ENCODE data around the gene SNRPF. TPM values are rescaled to one million over a fixed set of nuclear protein-coding genes. Genes with fewer than 3 reads are reported as not detected.
A peak's percentile ranks its signal among the peaks of the same experiment; 100 is the strongest.
"Not testable (repeated sequence)": the region's sequence is repeated elsewhere in the genome, so short reads cannot be mapped to it uniquely, and the experiment has no call there.

The SNRPF gene
- total RNA-seq = 12.9 and 15.5 TPM in 2 replicates

DNA sequence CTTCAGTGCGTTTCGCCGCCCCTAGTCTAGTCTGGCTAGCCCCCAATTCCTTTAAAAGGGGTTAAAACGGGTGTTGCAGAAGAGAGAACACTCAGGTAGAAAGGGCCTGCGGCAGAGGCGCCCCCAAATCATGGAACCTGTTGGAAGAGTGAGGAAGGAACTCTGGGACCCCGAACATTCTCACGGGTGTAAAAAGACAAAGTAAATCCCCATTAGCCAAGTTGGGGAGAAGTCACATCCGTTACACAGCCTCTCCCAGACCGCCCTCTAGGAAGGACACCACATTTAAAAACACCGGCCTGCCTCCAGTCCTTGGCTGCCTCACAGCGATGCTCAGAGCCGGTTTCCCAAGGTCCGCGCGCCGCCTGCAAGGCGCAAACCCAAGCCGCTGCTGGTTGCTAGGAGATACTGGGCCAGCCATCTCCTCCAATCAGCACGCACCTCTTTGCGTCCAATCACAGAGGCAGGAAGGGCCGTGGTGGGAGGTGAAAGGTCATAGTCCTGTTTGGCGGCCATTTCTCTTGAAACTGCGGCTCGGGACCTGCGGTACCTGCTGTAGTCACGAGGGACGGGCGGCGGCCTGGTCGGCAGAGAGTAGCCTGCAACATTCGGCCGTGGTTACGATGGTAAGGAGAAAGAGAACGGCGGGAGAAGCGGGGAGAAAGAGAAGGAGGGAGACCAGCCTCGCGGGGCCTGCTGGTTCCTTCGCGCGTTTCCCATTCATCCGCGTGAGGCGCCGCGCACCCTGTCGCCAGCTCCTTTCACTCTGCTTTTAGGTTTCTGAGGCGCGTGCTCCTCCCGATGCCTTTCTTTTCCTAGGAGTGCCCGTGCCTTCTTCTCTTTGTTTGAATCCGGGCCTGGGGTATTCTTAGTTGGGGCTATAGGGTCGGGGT is at the start of gene SNRPF:
Gene SNRPF, plus strand, starts transcription at position 502 of the 893 bp plus-strand sequence. Its CDS starts 122 bp downstream, at position 624.
- Histone ChIP-seq H3K4me3 (ENCODE audit: low read depth, low read length) (peak within 1 kb of the TSS; percentile 66), H3K27me3 (ENCODE audit: control insufficient read depth, insufficient read depth, low read length) (no peaks in the 10 kb centered on the region), H3K36me3 (ENCODE audit: control insufficient read depth, insufficient read depth, low read length) (no peaks in the 10 kb centered on the region)
- peak; percentile 95 for DNase-seq (ENCODE audit: low read depth)
- TF ChIP-seq, protein P1, sequence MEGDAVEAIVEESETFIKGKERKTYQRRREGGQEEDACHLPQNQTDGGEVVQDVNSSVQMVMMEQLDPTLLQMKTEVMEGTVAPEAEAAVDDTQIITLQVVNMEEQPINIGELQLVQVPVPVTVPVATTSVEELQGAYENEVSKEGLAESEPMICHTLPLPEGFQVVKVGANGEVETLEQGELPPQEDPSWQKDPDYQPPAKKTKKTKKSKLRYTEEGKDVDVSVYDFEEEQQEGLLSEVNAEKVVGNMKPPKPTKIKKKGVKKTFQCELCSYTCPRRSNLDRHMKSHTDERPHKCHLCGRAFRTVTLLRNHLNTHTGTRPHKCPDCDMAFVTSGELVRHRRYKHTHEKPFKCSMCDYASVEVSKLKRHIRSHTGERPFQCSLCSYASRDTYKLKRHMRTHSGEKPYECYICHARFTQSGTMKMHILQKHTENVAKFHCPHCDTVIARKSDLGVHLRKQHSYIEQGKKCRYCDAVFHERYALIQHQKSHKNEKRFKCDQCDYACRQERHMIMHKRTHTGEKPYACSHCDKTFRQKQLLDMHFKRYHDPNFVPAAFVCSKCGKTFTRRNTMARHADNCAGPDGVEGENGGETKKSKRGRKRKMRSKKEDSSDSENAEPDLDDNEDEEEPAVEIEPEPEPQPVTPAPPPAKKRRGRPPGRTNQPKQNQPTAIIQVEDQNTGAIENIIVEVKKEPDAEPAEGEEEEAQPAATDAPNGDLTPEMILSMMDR (IDR thresholded peaks at IDR 0.05; ENCODE audit: insufficient read depth, low read length, severe bottlenecking) = peak; percentile 29
- peak; percentile 89 for FAIRE-seq

- no peak for DNase-seq (ENCODE audit: low read depth)
- TF ChIP-seq, protein P1 (IDR thresholded peaks at IDR 0.05; ENCODE audit: insufficient read depth, low read length, severe bottlenecking) = no peak
- H3K4me3 ChIP-seq (ENCODE audit: low read depth, low read length) = no peak overlapping the region
- no peaks in the 10 kb centered on the region for H3K36me3 ChIP-seq (ENCODE audit: control insufficient read depth, insufficient read depth, low read length)
- FAIRE-seq = no peak
- no peaks in the 10 kb centered on the region for H3K27me3 ChIP-seq (ENCODE audit: control insufficient read depth, insufficient read depth, low read length)
Measured at GRCh38 chr12:95809000-95809680, 49.6 kb upstream of the SNRPF start.

DNA sequence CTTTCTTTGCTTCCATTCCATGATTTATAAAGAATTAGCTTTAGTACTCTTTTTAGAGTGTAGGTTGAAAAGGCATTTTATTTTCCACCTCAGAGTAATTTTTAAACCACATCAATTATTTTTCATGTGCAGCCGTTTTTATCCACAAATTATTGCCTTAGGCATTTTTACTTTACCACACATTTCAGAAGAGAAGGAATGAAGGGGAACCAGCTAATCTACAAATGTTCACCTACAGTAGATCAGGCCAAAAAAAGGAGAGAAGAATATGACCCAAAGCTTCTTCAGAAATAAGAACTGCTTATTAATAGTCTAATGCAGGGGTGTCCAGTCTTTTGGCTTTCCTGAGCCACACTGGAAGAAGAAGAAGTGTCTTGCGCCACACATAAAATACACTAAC is 48.3 kb upstream of the SNRPF start:
- TF ChIP-seq, protein P1 (IDR thresholded peaks at IDR 0.05; ENCODE audit: insufficient read depth, low read length, severe bottlenecking) = no peak
- Histone ChIP-seq H3K27me3 (ENCODE audit: control insufficient read depth, insufficient read depth, low read length) (no peaks in the 10 kb centered on the region), H3K4me3 (ENCODE audit: low read depth, low read length) (no peak overlapping the region), H3K36me3 (ENCODE audit: control insufficient read depth, insufficient read depth, low read length) (no peaks in the 10 kb centered on the region)
- DNase-seq (ENCODE audit: low read depth) (no peak), FAIRE-seq (no peak)

DNA sequence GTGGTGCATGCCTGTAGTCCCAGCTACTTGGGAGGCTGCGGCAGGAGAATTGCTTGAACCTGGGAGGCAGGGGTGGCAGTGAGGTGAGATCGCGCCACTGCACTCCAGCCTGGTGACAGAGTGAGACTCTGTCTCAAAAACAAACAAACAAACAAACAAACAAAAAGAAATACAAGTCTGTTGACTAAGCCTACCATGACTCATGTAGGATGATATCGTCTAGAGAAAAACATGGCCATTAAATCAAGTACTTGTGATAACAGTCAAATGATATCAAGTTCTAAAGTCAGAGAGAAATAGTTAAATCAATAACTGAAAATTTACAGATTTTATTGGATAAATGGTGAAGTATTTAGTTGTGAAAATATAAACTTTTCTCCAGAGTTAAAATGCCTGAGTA is 46.6 kb upstream of the SNRPF start:
- FAIRE-seq; H3K27me3 ChIP-seq (ENCODE audit: control insufficient read depth, insufficient read depth, low read length); H3K36me3 ChIP-seq (ENCODE audit: control insufficient read depth, insufficient read depth, low read length); DNase-seq (ENCODE audit: low read depth); H3K4me3 ChIP-seq (ENCODE audit: low read depth, low read length): not testable (repeated sequence)

- no peaks in the 10 kb centered on the region for H3K36me3 ChIP-seq (ENCODE audit: control insufficient read depth, insufficient read depth, low read length)
- DNase-seq (ENCODE audit: low read depth) (peak; percentile 52), FAIRE-seq (no peak)
- H3K27me3 ChIP-seq (ENCODE audit: control insufficient read depth, insufficient read depth, low read length) = no peaks in the 10 kb centered on the region
- TF ChIP-seq, protein P1 (IDR thresholded peaks at IDR 0.05; ENCODE audit: insufficient read depth, low read length, severe bottlenecking) = peak; percentile 51
- no peak overlapping the region for H3K4me3 ChIP-seq (ENCODE audit: low read depth, low read length)
Measured at GRCh38 chr12:95815632-95816212, 43.0 kb upstream of the SNRPF start.

All from bronchial epithelial cell (primary cell).